Adrenal gland (tissue), 12 donors: ENCODE results near the gene PLPP7. TPM values are rescaled to one million over a fixed set of nuclear protein-coding genes. Genes with fewer than 3 reads are reported as not detected.
"Not testable (repeated sequence)": the region's sequence is repeated elsewhere in the genome, so short reads cannot be mapped to it uniquely, and the experiment has no call there.

Experiments
- DNase-seq, 7 donors: peaks; one replicate each; pipeline ENCODE4 v3.0.0-alpha.2; 2019 to 2020
- H3K27ac ChIP-seq, 5 donors: fragments of 200-600 bp; sonication (generic) in 4 of 5; 1 replicate in 3 of 5; 2 replicates in 2 of 5; pipeline versions ENCODE4 v1.5.1 to v1.8.0; 2016 to 2020; ENCODE audit warnings: mild to moderate bottlenecking in 1 of 5
- H3K27me3 ChIP-seq: fragments of 200-600 bp; 2 replicates; pipeline ENCODE4 v1.8.0; 2021
- H3K36me3 ChIP-seq, 2 donors: fragments of 200-600 bp; replicated peaks in 1 of 2; 1 replicate in 1 of 2; 2 replicates in 1 of 2; pipeline versions ENCODE4 v1.5.1 to v1.8.0; 2018 to 2022
- H3K4me1 ChIP-seq, 2 donors: fragments of 200-600 bp; replicated peaks in 1 of 2; 1 replicate in 1 of 2; 2 replicates in 1 of 2; pipeline versions ENCODE4 v1.5.1 to v1.8.0; 2018 to 2021
- H3K4me3 ChIP-seq, 4 donors: fragments of 200-600 bp; sonication (generic) in 3 of 4; one replicate each; pipeline ENCODE4 v1.5.1; 2016 to 2018
- H3K9me3 ChIP-seq, 3 donors: fragments of 200-600 bp; sonication (generic) in 1 of 3; replicated peaks in 1 of 3; 1 replicate in 2 of 3; 2 replicates in 1 of 3; pipeline versions ENCODE4 v1.5.1 to v1.8.0; 2016 to 2021
- CTCF ChIP-seq, 6 experiments: fragments of 450-650 bp in 4 of 6; fragments of 200-600 bp in 2 of 6; sonication (generic) in 1 of 6; IDR thresholded peaks; 1 replicate in 5 of 6; 2 replicates in 1 of 6; pipeline versions ENCODE4 v1.5.1 to v1.8.0; 2016 to 2021; ENCODE audit warnings: antibody characterized with exemption in 6 of 6, mild to moderate bottlenecking in 2 of 6, moderate library complexity in 1 of 6
- POLR2A ChIP-seq, 2 donors: fragments of 450-650 bp; IDR thresholded peaks; one replicate each; pipeline ENCODE4 v1.6.1; 2017; ENCODE audit warnings: antibody characterized with exemption in 2 of 2, mild to moderate bottlenecking in 2 of 2, moderate library complexity in 1 of 2
- WGBS, 4 donors: extraction: QIAGEN DNeasy Blood & Tissue Kit in 2 of 4; methylation state at CpG; one replicate each; pipeline versions ENCODE4 v1.1.5 to v1.1.7; 2013 to 2017; 5-methylcytosine and 5-hydroxymethylcytosine counted together
- intact Hi-C, 2 donors: fragments of 100-400 bp; cut with DNase I; formaldehyde crosslinking; loops; one replicate each; pipeline versions ENCODE4 v1.14.1 to v1.15.0; 2022 to 2023
- polyA plus RNA-seq, 3 donors: library from polyadenylated mRNA; stranded (reverse); fragments of 200-250 nt in 2 of 3; fragments of 350-450 nt in 1 of 3; fragmentation: Illumina TruSeq in 1 of 3; extraction: RNeasy Lipid Tissue Mini Kit (QIAGEN cat#74804) in 1 of 3; gene quantifications; one replicate each; pipeline ENCODE4 v1.2.3, GENCODE V29; 2013 to 2014
- total RNA-seq, 9 donors: library from RNA; depleted of rRNA in 4 of 9; stranded (reverse); fragments of >200 nt in 4 of 9; fragments of 120-200 nt in 1 of 9; fragmentation: NEBNext Ultra II Directional in 1 of 9; extraction: Animal tissue kit (Norgen Biotek cat#: 25700) in 1 of 9; gene quantifications; one replicate each; pipeline versions ENCODE4 v1.1.0 to v1.2.4, GENCODE V29; 2013 to 2023
- donor health status: healthy with polysubstance abuse.
- donor health status: Bipolar disorder and iron deficiency.
- donor health status: DM: yes; HTN: yes; CAD: no.
- donor health status: DM: no; HTN: no; CAD: no.
- donor health status: DM: no; HTN: no; CAD: no.
- donor health status: DM: yes; HTN: yes; CAD: no.

The PLPP7 gene
- total and polyA plus RNA-seq, 12 donors, result 4.8 to 31.4 (median 16.5) TPM

- Histone ChIP-seq H3K9me3 (no peaks in the 10 kb centered on the region), H3K27me3 (no peaks in the 10 kb centered on the region), H3K36me3 (no peaks in the 10 kb centered on the region), H3K4me3 (no peak overlapping the region), H3K4me1 (no peaks in the 10 kb centered on the region), H3K27ac (no peak overlapping the region)
- WGBS, 4 donors, result 60 to 65% (median 61%) methylated on average over 4 of the region's 4 CpGs
- intact Hi-C loops, result loop anchor here (5.0 to 10.0 kb wide), 2 partner anchors 158 to 271 kb away; no protein-coding TSS in a partner anchor
- no peak for TF ChIP-seq POLR2A (IDR thresholded peaks at IDR 0.05)
- TF ChIP-seq CTCF (IDR thresholded peaks at IDR 0.05), result no peak
- DNase-seq, result no peak
Observed at GRCh38 chr9:131335368-131335755, 45.8 kb downstream of the PLPP7 start.

GRCh38 chr9:131337131-131337848 is 47.8 kb downstream of the PLPP7 start:
- no peak for DNase-seq
- Histone ChIP-seq H3K27me3 (no peaks in the 10 kb centered on the region), H3K36me3 (no peaks in the 10 kb centered on the region), H3K27ac (no peak overlapping the region), H3K4me1 (no peaks in the 10 kb centered on the region), H3K4me3 (no peak overlapping the region), H3K9me3 (no peaks in the 10 kb centered on the region)
- intact Hi-C loops, result loop anchor here (2.0 to 10.0 kb wide), 3 partner anchors 158 to 272 kb away; no protein-coding TSS in a partner anchor
- WGBS, 4 donors, result 66 to 82% (median 78%) methylated on average over 12 to 16 of the region's 16 CpGs
- no peak for TF ChIP-seq CTCF (IDR thresholded peaks at IDR 0.05)
- no peak for TF ChIP-seq POLR2A (IDR thresholded peaks at IDR 0.05)

- not testable (repeated sequence) for H3K9me3 ChIP-seq, DNase-seq, H3K36me3 ChIP-seq, H3K27ac ChIP-seq, H3K4me3 ChIP-seq, H3K27me3 ChIP-seq, H3K4me1 ChIP-seq
- 86 to 97% (median 92%) methylated on average over 5 of the region's 5 CpGs for WGBS, 4 donors
- intact Hi-C loops, result loop anchor here (5.0 to 10.0 kb wide), 2 partner anchors 162 to 274 kb away; no protein-coding TSS in a partner anchor
Observed at GRCh38 chr9:131339212-131339611, 49.7 kb downstream of the PLPP7 start.

- intact Hi-C loops, H3K27me3 ChIP-seq, H3K27ac ChIP-seq, H3K4me3 ChIP-seq, H3K36me3 ChIP-seq, H3K9me3 ChIP-seq, H3K4me1 ChIP-seq: not testable (repeated sequence)
- 80 to 92% (median 85%) methylated on average over 5 to 11 of the region's 11 CpGs for WGBS, 4 donors
- DNase-seq, result peak in 1 of 7 donors; percentile 0
Observed at GRCh38 chr9:131344931-131345535, 55.5 kb downstream of the PLPP7 start.

- DNase-seq, result no peak
- intact Hi-C loops, result no loop called here
- no peaks in the 10 kb centered on the region for H3K9me3 ChIP-seq
- H3K27me3 ChIP-seq, result no peaks in the 10 kb centered on the region
- H3K27ac ChIP-seq, result no peak overlapping the region
- TF ChIP-seq CTCF (IDR thresholded peaks at IDR 0.05), result no peak
- no peak for TF ChIP-seq POLR2A (IDR thresholded peaks at IDR 0.05)
- peaks cover 0 to 10% of the 10 kb centered on the region in 2 donors for H3K4me1 ChIP-seq
- no peak overlapping the region for H3K4me3 ChIP-seq
- no peaks in the 10 kb centered on the region for H3K36me3 ChIP-seq
- WGBS, 4 donors, result 74 to 93% (median 91%) methylated on average over 6 of the region's 6 CpGs
Observed at GRCh38 chr9:131346559-131346958, 57.0 kb downstream of the PLPP7 start.
